CD14-positive monocyte (primary cell): Measurements from ENCODE around the gene PDE4B. TPM values are rescaled to one million over a fixed set of nuclear protein-coding genes. Genes with fewer than 3 reads are reported as not detected.

Source experiments
- DNase-seq, 3 donors: peaks; one replicate each; pipeline ENCODE4 v3.0.0-alpha.2; 2011 to 2022
- H2AFZ ChIP-seq: 2 replicates; pipeline ENCODE4 v1.6.0; 2012; ENCODE audit warnings: mild to moderate bottlenecking, low read depth, low read length, inconsistent platforms; ENCODE audit not compliant: insufficient read depth, poor library complexity, severe bottlenecking
- H3K27ac ChIP-seq, 2 donors: 1 replicate in 1 of 2; 2 replicates in 1 of 2; pipeline ENCODE4 v1.5.1; 2012 to 2013; ENCODE audit warnings: low read length in 2 of 2, control low read depth in 1 of 2, inconsistent platforms in 1 of 2, low read depth in 1 of 2, mild to moderate bottlenecking in 1 of 2
- H3K27me3 ChIP-seq, 2 donors: one replicate each; pipeline versions ENCODE4 v1.6.0 to v1.6.1; 2011 to 2013; ENCODE audit warnings: low read length in 2 of 2; ENCODE audit not compliant: control insufficient read depth in 2 of 2, insufficient read depth in 2 of 2
- H3K36me3 ChIP-seq, 2 donors: replicated peaks in 1 of 2; 1 replicate in 1 of 2; 2 replicates in 1 of 2; pipeline versions ENCODE4 v1.5.1 to v1.6.1; 2012 to 2013; ENCODE audit warnings: low read length in 2 of 2, control low read depth in 1 of 2, inconsistent platforms in 1 of 2, mild to moderate bottlenecking in 1 of 2; ENCODE audit not compliant: insufficient read depth in 2 of 2, control insufficient read depth in 1 of 2
- H3K4me1 ChIP-seq, 2 donors: 1 replicate in 1 of 2; 2 replicates in 1 of 2; pipeline versions ENCODE4 v1.5.1 to v1.6.1; 2012 to 2013; ENCODE audit warnings: low read length in 2 of 2, control low read depth in 1 of 2, inconsistent platforms in 1 of 2, mild to moderate bottlenecking in 1 of 2, moderate library complexity in 1 of 2; ENCODE audit not compliant: insufficient read depth in 2 of 2, control insufficient read depth in 1 of 2
- H3K4me2 ChIP-seq: replicated peaks from 2 replicates; pipeline ENCODE3; 2012; ENCODE audit warnings: low read length, moderate library complexity, mild to moderate bottlenecking; ENCODE audit not compliant: poor library complexity, severe bottlenecking; ENCODE audit errors: extremely low read depth
- H3K4me3 ChIP-seq, 3 experiments: fragments of 200-600 bp in 1 of 3; sonication (generic) in 1 of 3; replicated peaks in 1 of 3; 1 replicate in 2 of 3; 2 replicates in 1 of 3; pipeline ENCODE4 v1.5.1; 2011 to 2013; ENCODE audit warnings: low read length in 3 of 3, mild to moderate bottlenecking in 3 of 3, control low read depth in 2 of 3, low read depth in 2 of 3, inconsistent platforms in 1 of 3, moderate library complexity in 1 of 3
- H3K79me2 ChIP-seq: 2 replicates; pipeline ENCODE4 v1.6.0; 2012; ENCODE audit warnings: mild to moderate bottlenecking, control low read depth, inconsistent platforms, low read length, moderate library complexity; ENCODE audit not compliant: insufficient read depth
- H3K9ac ChIP-seq: 2 replicates; pipeline ENCODE4 v1.6.0; 2017; ENCODE audit warnings: low read length, mild to moderate bottlenecking; ENCODE audit not compliant: insufficient read depth, poor library complexity, severe bottlenecking
- H3K9me3 ChIP-seq, 2 donors: replicated peaks in 1 of 2; 1 replicate in 1 of 2; 2 replicates in 1 of 2; pipeline versions ENCODE4 v1.5.1 to v1.6.1; 2012 to 2013; ENCODE audit warnings: low read length in 2 of 2, control low read depth in 1 of 2; ENCODE audit not compliant: control insufficient read depth in 1 of 2, insufficient read depth in 1 of 2
- H4K20me1 ChIP-seq: 2 replicates; pipeline ENCODE4 v1.6.0; 2012; ENCODE audit warnings: mild to moderate bottlenecking, low read length, control low read depth, moderate library complexity; ENCODE audit not compliant: insufficient read depth
- H3K27ac Mint-ChIP-seq, 7 donors: one replicate each; pipeline ENCODE4 v1.8.0; 2020; ENCODE audit warnings: mild to moderate bottlenecking in 7 of 7, mixed read lengths in 7 of 7, moderate library complexity in 6 of 7, inconsistent platforms in 2 of 7
- H3K27me3 Mint-ChIP-seq, 3 donors: one replicate each; pipeline ENCODE4 v1.8.0; 2021 to 2022; ENCODE audit warnings: low read depth in 3 of 3, mild to moderate bottlenecking in 3 of 3, mixed read lengths in 3 of 3, moderate library complexity in 3 of 3, inconsistent platforms in 1 of 3
- H3K36me3 Mint-ChIP-seq, 2 donors: one replicate each; pipeline ENCODE4 v1.8.0; 2020; ENCODE audit warnings: mixed read lengths in 2 of 2, inconsistent platforms in 1 of 2, mild to moderate bottlenecking in 1 of 2
- H3K4me1 Mint-ChIP-seq: one replicate; pipeline ENCODE4 v1.8.0; 2020; ENCODE audit warnings: mild to moderate bottlenecking, mixed read lengths
- H3K4me3 Mint-ChIP-seq, 2 donors: one replicate each; pipeline ENCODE4 v1.8.0; 2020; ENCODE audit warnings: mild to moderate bottlenecking in 2 of 2, mixed read lengths in 2 of 2, moderate library complexity in 1 of 2
- H3K9me3 Mint-ChIP-seq, 7 donors: one replicate each; pipeline ENCODE4 v1.8.0; 2020 to 2022; ENCODE audit warnings: mixed read lengths in 7 of 7, mild to moderate bottlenecking in 6 of 7, moderate library complexity in 6 of 7, inconsistent platforms in 2 of 7
- WGBS: methylation state at CpG from one replicate; pipeline ENCODE4 v1.1.5; 2013; ENCODE audit warnings: missing lambda C conversion rate; ENCODE audit not compliant: insufficient coverage; 5-methylcytosine and 5-hydroxymethylcytosine counted together
- intact Hi-C, 2 donors: fragments of 100-400 bp; cut with micrococcal nuclease; formaldehyde crosslinking; loops; one replicate each; pipeline versions ENCODE4 v1.15.0 to v1.15.1; 2023
- polyA plus RNA-seq, 3 donors: library from polyadenylated mRNA; depleted of rRNA in 1 of 3; unstranded in 2 of 3; stranded (reverse) in 1 of 3; fragments of 300-500 nt in 2 of 3; fragments of >200 nt in 1 of 3; fragmentation: Illumina TruSeq in 2 of 3; gene quantifications; 1 replicate in 2 of 3; 2 replicates in 1 of 3; pipeline ENCODE4 v1.2.3, GENCODE V29; 2012 to 2021
- TF ChIP-seq, protein P1 (sequence below): fragments of 200-600 bp; IDR thresholded peaks from one replicate; pipeline ENCODE4 v1.8.0; 2022; ENCODE audit warnings: antibody characterized with exemption, mild to moderate bottlenecking

PDE4B gene
- polyA plus RNA-seq, 3 donors = 17.2 to 52.8 (median 25.2) TPM

DNA sequence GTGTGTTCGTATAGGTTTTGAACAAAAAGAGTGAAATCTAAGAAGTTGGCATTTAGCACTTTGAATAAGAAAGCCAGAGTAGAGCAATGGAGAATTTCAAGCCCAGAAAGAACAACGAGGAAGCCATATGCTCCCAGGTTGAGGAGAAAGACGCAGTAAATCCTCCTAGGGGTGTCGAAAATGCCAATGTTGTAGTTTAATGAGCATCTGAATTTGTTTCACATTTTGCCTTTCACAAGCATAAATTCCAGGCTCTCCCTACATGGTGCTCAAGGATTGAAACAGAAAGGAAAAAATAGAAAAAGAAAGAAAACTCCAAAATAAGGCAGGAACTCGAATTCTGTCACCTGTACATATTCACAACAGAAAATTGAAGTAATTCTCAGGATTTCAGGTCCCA lies 476.5 kb downstream of the PDE4B start:
- no peak for DNase-seq
- no peaks in the 10 kb centered on the region for H3K36me3 Mint-ChIP-seq
- no peak overlapping the region for H3K4me3 ChIP-seq
- H3K79me2 ChIP-seq = no peaks in the 10 kb centered on the region
- no peak overlapping the region for H2AFZ ChIP-seq
- intact Hi-C loops = no loop called here
- H3K4me3 Mint-ChIP-seq = no peak overlapping the region
- no peak overlapping the region for H3K27ac ChIP-seq
- H3K9me3 Mint-ChIP-seq = no peaks in the 10 kb centered on the region
- no peaks in the 10 kb centered on the region for H3K9me3 ChIP-seq
- TF ChIP-seq, protein P1, sequence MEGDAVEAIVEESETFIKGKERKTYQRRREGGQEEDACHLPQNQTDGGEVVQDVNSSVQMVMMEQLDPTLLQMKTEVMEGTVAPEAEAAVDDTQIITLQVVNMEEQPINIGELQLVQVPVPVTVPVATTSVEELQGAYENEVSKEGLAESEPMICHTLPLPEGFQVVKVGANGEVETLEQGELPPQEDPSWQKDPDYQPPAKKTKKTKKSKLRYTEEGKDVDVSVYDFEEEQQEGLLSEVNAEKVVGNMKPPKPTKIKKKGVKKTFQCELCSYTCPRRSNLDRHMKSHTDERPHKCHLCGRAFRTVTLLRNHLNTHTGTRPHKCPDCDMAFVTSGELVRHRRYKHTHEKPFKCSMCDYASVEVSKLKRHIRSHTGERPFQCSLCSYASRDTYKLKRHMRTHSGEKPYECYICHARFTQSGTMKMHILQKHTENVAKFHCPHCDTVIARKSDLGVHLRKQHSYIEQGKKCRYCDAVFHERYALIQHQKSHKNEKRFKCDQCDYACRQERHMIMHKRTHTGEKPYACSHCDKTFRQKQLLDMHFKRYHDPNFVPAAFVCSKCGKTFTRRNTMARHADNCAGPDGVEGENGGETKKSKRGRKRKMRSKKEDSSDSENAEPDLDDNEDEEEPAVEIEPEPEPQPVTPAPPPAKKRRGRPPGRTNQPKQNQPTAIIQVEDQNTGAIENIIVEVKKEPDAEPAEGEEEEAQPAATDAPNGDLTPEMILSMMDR = no peak
- no peaks in the 10 kb centered on the region for H3K27me3 ChIP-seq
- H3K27me3 Mint-ChIP-seq = no peaks in the 10 kb centered on the region
- no peak overlapping the region for H3K9ac ChIP-seq
- no peaks in the 10 kb centered on the region for H3K36me3 ChIP-seq
- no peak overlapping the region for H3K27ac Mint-ChIP-seq
- peaks cover 42 to 49% of the 10 kb centered on the region in 2 donors for H3K4me1 ChIP-seq
- peaks cover 64% of the 10 kb centered on the region for H3K4me1 Mint-ChIP-seq
- no peaks in the 10 kb centered on the region for H4K20me1 ChIP-seq
- no peak overlapping the region for H3K4me2 ChIP-seq
- no CpG with 5 or more reads among the region's 5 CpGs for WGBS

DNA sequence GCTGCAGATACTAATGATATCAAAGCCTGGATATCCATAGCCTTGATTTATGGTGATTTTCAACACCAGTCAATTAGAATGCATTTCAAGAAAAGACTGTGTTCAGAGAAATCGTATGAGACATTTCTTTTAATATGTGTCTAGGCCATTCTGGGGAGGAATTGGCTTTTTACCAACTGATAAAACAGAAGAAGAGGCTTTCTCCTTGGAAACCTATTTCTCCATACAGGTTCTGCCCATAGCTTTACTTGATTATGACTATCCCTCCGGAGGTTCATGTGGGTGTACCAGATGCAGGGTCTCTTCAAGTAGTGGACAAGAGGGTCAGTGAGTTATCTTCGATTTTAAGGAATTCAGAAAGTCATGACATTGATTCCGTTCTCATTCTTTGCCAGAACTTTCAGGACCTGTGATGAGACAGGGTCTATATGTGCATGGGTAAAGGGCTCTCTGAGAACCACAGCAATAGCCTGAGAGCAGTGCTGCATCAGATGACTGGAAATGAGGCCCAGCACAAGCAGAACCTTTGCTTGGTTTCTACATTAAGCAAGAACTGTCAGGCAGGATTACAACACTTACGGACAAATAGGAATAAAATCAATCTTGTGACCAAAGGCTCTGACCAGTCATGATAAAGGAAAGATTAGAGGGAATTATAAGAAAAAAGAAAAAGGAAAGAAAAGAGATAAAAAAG lies 477.6 kb downstream of the PDE4B start:
- Histone ChIP-seq H3K9me3 (no peaks in the 10 kb centered on the region), H2AFZ (peak overlapping the region; percentile 33), H3K9ac (no peak overlapping the region), H3K79me2 (no peaks in the 10 kb centered on the region), H3K27ac (peak overlapping the region in 1 of 2 donors; percentile 71), H3K4me2 (no peak overlapping the region), H3K27me3 (no peaks in the 10 kb centered on the region), H3K4me1 (peaks cover 49 to 56% of the 10 kb centered on the region in 2 donors), H4K20me1 (no peaks in the 10 kb centered on the region), H3K36me3 (no peaks in the 10 kb centered on the region), H3K4me3 (no peak overlapping the region)
- intact Hi-C loops = no loop called here
- no peaks in the 10 kb centered on the region for H3K36me3 Mint-ChIP-seq
- H3K4me3 Mint-ChIP-seq = no peak overlapping the region
- peak overlapping the region; percentile 69 to 90 (median 83) for H3K27ac Mint-ChIP-seq
- no peaks in the 10 kb centered on the region for H3K27me3 Mint-ChIP-seq
- H3K9me3 Mint-ChIP-seq = no peaks in the 10 kb centered on the region
- 75% methylated on average over 2 of the region's 5 CpGs for WGBS
- TF ChIP-seq, protein P1 = no peak
- H3K4me1 Mint-ChIP-seq = peaks cover 72% of the 10 kb centered on the region
- peak; percentile 38 to 60 (median 56) for DNase-seq
